Naive thymus-derived CD8-positive, alpha-beta T cell (primary cell): ENCODE results near the gene ALDOB. TPM values are rescaled to one million over a fixed set of nuclear protein-coding genes. Genes with fewer than 3 reads are reported as not detected.

ENCODE experiments used
- ATAC-seq, 2 donors: fragments of 150-1000 bp; cut with Tn5 transposase in 1 of 2; sonication (Bioruptor Pico), chemical (Tn5 transposase) in 1 of 2; 1 replicate in 1 of 2; 2 replicates in 1 of 2; pipeline ENCODE4 v1.10.0; 2021; ENCODE audit warnings: mild to moderate bottlenecking in 2 of 2, moderate library complexity in 2 of 2
- POLR2A ChIA-PET: fragments of 350-600 bp; sonication (Branson Sonifier 250); formaldehyde crosslinking; loops from one replicate; lab custom pipeline; 2021; ENCODE audit warnings: antibody characterized with exemption; lab: Charles Lee
- DNase-seq, 10 donors: peaks; one replicate each; pipeline versions ENCODE4 v3.0.0 to v3.0.0-alpha.2; 2020 to 2022
- H3K27ac Mint-ChIP-seq, 10 donors: one replicate each; pipeline ENCODE4 v1.8.0; 2020 to 2022; ENCODE audit warnings: mild to moderate bottlenecking in 10 of 10, mixed read lengths in 10 of 10, moderate library complexity in 4 of 10, inconsistent platforms in 1 of 10
- H3K27me3 Mint-ChIP-seq, 5 donors: one replicate each; pipeline ENCODE4 v1.8.0; 2021 to 2022; ENCODE audit warnings: mixed read lengths in 5 of 5
- H3K36me3 Mint-ChIP-seq, 3 donors: one replicate each; pipeline ENCODE4 v1.8.0; 2020 to 2022; ENCODE audit warnings: mixed read lengths in 3 of 3, mild to moderate bottlenecking in 2 of 3, inconsistent platforms in 1 of 3
- H3K4me1 Mint-ChIP-seq, 4 donors: one replicate each; pipeline ENCODE4 v1.8.0; 2021 to 2022; ENCODE audit warnings: mixed read lengths in 4 of 4
- H3K4me3 Mint-ChIP-seq, 10 donors: one replicate each; pipeline ENCODE4 v1.8.0; 2020 to 2022; ENCODE audit warnings: mild to moderate bottlenecking in 10 of 10, mixed read lengths in 10 of 10, moderate library complexity in 6 of 10, inconsistent platforms in 1 of 10
- H3K9me3 Mint-ChIP-seq, 9 donors: one replicate each; pipeline ENCODE4 v1.8.0; 2020 to 2022; ENCODE audit warnings: mixed read lengths in 9 of 9, mild to moderate bottlenecking in 3 of 9, inconsistent platforms in 1 of 9, moderate library complexity in 1 of 9
- polyA plus RNA-seq, 3 donors: library from polyadenylated mRNA; unstranded; fragments of 300-500 nt; fragmentation: Illumina TruSeq; gene quantifications; one replicate each; pipeline ENCODE4 v1.2.3, GENCODE V29; 2021
- total RNA-seq, 8 experiments: library from RNA in 2 of 8; stranded (reverse) in 2 of 8; gene quantifications; one replicate each; pipeline ENCODE4 v1.2.3 and lab custom pipeline; 2021 to 2026

The ALDOB gene
- not detected for total RNA-seq
- not detected for polyA plus RNA-seq
- 0 to 0.09 (median 0) reads per million in 6 experiments for total RNA-seq (lab: John Stamatoyannopoulos, UW)

- DNase-seq (no peak), ATAC-seq (no peak)
- POLR2A ChIA-PET = no interaction called here
- Mint-ChIP-seq H3K27ac (no peak within 1 kb of the TSS), H3K4me3 (no peak within 1 kb of the TSS), H3K4me1 (no peaks in the 10 kb centered on the region), H3K9me3 (no peaks in the 10 kb centered on the region), H3K36me3 (no peaks in the 10 kb centered on the region), H3K27me3 (peaks cover 16 to 47% (median 25%) of the 10 kb centered on the region in 5 donors)
These were observed at the start of gene ALDOB for GRCh38 chr9:101435601-101436079. Gene ALDOB, minus strand, starts transcription at chr9:101435774. Its CDS starts 4,887 bp downstream, at chr9:101430887.

- Mint-ChIP-seq H3K36me3 (no peaks in the 10 kb centered on the region), H3K4me1 (peaks cover 3 to 18% (median 6%) of the 10 kb centered on the region in 4 donors), H3K4me3 (no peak overlapping the region), H3K27ac (no peak overlapping the region), H3K9me3 (no peaks in the 10 kb centered on the region), H3K27me3 (peaks cover 28 to 84% (median 52%) of the 10 kb centered on the region in 5 donors)
- ATAC-seq = no peak
- POLR2A ChIA-PET = no interaction called here
- DNase-seq = no peak
These were observed 48.5 kb upstream of the ALDOB start for GRCh38 chr9:101484046-101484445.

DNA sequence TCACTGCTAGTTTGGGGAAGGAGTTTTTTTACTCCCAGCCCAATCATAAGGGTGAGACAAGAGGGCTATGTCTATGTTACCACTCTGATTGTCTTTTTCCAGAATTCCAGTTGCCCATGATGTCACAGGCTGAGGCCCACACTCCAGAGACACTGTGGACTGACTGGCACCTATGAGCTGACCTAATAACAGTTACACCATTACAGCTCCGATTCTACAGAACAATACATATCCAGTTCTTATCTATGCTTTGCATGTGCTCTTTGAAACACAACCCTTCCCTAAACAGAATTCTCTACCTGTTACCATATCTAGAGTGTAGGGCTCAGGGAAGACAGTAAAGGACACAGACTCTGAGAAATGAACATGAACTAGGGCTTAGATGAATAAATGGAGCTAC lies 45.7 kb upstream of the ALDOB start:
- Mint-ChIP-seq H3K4me1 (peaks cover 0 to 6% (median 2%) of the 10 kb centered on the region in 4 donors), H3K36me3 (no peaks in the 10 kb centered on the region), H3K9me3 (no peaks in the 10 kb centered on the region), H3K4me3 (no peak overlapping the region), H3K27ac (peak overlapping the region in 1 of 10 donors; percentile 50), H3K27me3 (peaks cover 20 to 74% (median 42%) of the 10 kb centered on the region in 5 donors)
- POLR2A ChIA-PET = no interaction called here
- DNase-seq (no peak), ATAC-seq (no peak)

- no peaks in the 10 kb centered on the region for H3K9me3 Mint-ChIP-seq
- no peaks in the 10 kb centered on the region for H3K4me1 Mint-ChIP-seq
- POLR2A ChIA-PET = no interaction called here
- H3K27me3 Mint-ChIP-seq = peaks cover 18 to 68% (median 36%) of the 10 kb centered on the region in 5 donors
- DNase-seq = no peak
- H3K36me3 Mint-ChIP-seq = no peaks in the 10 kb centered on the region
- H3K4me3 Mint-ChIP-seq = no peak overlapping the region
- no peak for ATAC-seq
- H3K27ac Mint-ChIP-seq = no peak overlapping the region
These were observed 44.8 kb upstream of the ALDOB start for GRCh38 chr9:101480386-101480785.

DNA sequence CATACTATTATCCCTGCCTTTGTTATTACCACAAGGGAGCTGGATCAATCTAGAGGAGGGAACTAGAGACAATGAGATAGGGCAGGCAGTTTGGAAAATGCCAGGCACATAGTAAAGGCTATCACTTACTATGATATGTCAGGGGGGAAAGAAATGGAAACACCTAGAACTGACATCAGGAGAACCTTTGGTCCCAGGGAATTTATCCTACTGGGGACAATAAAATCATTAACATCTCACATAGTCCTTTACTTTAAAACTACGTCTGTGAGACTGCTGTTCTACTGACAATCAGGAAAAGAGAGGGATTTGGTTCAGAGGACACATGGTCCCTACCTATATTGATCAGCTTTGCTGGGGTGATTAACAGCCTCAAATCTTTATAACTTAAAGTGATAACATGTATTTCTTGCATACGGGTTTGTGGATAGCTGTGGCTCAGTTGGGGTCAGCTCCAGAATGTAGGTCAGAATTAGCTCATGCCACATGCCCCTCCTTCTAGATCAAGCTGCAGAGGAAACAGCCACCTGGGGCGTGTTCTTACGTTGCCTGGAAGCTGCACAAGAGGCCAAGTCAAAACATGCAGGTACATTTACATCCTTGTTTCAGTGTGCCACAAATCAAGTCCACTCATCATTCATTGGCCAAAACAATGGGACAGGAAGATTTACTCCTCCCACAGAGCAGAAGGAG lies 43.9 kb upstream of the ALDOB start:
- ATAC-seq (no peak), DNase-seq (no peak)
- POLR2A ChIA-PET = no interaction called here
- no peaks in the 10 kb centered on the region for H3K36me3 Mint-ChIP-seq
- no peaks in the 10 kb centered on the region for H3K9me3 Mint-ChIP-seq
- H3K4me1 Mint-ChIP-seq = no peaks in the 10 kb centered on the region
- no peak overlapping the region for H3K27ac Mint-ChIP-seq
- no peak overlapping the region for H3K4me3 Mint-ChIP-seq
- H3K27me3 Mint-ChIP-seq = peaks cover 18 to 67% (median 35%) of the 10 kb centered on the region in 5 donors

DNA sequence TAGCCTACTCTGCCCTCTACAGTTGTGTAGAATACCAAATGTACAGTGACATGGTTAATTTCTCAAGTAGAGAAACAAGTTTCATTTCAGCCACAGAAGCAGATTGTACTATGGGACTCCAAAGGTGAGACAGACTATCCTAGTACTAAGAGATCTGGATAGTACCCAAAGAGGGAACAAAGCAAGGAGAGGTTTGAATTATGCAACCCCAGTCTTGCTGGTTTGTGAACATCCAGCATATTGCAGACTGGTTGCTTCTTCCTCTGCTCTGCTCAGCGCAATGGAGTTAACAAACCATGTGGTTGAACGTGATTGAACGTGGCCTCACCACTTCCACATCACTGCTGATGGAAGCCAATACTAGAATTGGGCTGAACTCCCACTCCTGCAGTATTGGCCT lies 43.3 kb upstream of the ALDOB start:
- Mint-ChIP-seq H3K4me1 (no peaks in the 10 kb centered on the region), H3K9me3 (no peaks in the 10 kb centered on the region), H3K36me3 (no peaks in the 10 kb centered on the region), H3K4me3 (no peak overlapping the region), H3K27ac (no peak overlapping the region), H3K27me3 (peaks cover 17 to 62% (median 31%) of the 10 kb centered on the region in 5 donors)
- POLR2A ChIA-PET = no interaction called here
- DNase-seq (no peak), ATAC-seq (no peak)

DNA sequence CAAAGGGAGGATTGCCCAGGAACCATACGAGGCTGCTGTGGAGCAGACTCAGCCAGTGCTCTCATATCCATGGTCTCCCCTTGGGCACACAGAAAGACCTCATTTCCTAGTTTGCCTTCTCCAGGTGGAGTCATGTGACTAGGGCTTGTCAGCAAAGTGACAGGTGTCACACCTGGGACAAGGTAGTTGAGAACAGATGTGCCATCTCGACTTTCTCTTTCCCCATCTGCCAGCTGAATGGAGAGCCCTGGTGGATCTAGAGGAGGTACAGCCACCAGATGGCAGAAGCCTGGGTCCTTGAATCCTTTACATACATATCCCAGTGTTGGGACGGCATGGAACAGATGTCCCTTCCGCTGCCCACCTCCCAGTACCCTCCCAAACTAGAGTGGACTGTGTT lies 42.9 kb upstream of the ALDOB start:
- Mint-ChIP-seq H3K4me3 (no peak overlapping the region), H3K9me3 (no peaks in the 10 kb centered on the region), H3K27ac (no peak overlapping the region), H3K27me3 (peaks cover 21 to 62% (median 33%) of the 10 kb centered on the region in 5 donors), H3K36me3 (no peaks in the 10 kb centered on the region), H3K4me1 (no peaks in the 10 kb centered on the region)
- POLR2A ChIA-PET = no interaction called here
- ATAC-seq = no peak
- DNase-seq = no peak

GRCh38 chr9:101477736-101478135 lies 42.2 kb upstream of the ALDOB start:
- H3K4me1 Mint-ChIP-seq = no peaks in the 10 kb centered on the region
- no peak overlapping the region for H3K4me3 Mint-ChIP-seq
- H3K27ac Mint-ChIP-seq = no peak overlapping the region
- DNase-seq = no peak
- POLR2A ChIA-PET = no interaction called here
- no peak for ATAC-seq
- peaks cover 16 to 65% (median 36%) of the 10 kb centered on the region in 5 donors for H3K27me3 Mint-ChIP-seq
- no peaks in the 10 kb centered on the region for H3K9me3 Mint-ChIP-seq
- H3K36me3 Mint-ChIP-seq = no peaks in the 10 kb centered on the region

DNA sequence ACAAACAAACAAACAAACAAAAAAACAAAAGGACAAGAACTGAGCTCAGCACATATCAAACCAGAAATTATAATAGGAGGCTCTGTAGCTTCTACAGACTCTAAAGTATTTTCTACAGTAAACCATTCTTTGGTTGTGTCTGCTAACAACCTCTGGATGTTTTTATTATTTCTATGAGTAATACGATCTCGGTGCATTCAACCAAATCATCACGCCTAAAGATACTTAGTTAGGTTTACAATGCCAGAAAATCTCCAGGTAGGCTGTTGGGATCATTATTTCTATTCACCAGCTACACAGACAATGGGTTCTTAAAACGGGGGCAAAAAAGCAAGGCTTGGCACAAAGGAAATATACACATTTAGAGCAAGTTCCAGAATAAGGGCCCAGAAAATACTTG lies 41.6 kb upstream of the ALDOB start:
- Mint-ChIP-seq H3K27me3 (peaks cover 14 to 65% (median 34%) of the 10 kb centered on the region in 5 donors), H3K27ac (no peak overlapping the region), H3K36me3 (no peaks in the 10 kb centered on the region), H3K4me3 (no peak overlapping the region), H3K4me1 (no peaks in the 10 kb centered on the region), H3K9me3 (no peaks in the 10 kb centered on the region)
- ATAC-seq (no peak), DNase-seq (no peak)
- POLR2A ChIA-PET = no interaction called here

DNA sequence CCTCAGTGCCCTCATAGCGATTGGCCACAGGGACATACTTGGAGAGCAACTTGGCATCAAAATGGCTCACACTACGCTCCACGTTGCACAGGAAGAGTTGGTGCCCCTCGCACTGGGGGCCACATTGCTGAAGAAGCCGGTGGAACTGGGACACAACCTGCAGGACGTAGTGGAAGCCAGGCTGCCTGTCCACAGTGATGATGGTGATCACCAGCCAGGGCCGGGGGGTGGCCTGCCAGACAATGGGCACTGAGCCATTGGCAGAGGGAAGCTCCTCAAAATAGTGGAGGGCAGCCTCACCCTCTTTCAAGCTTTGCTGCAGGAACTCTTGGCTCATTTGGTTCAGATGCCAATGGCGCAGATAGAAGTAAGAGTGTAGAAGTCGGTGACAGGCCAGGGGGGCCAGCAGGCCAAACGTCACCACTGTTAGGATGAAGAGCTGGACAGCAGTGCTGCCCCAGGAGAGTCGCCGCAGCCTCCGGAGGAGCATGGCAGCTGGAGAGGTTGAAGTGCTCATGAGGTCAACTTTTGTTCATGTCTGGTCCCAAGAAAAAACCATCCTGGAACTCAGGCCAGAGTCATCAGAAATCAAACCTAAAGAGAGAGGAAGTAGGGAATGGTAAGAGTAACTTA lies 41.1 kb upstream of the ALDOB start:
- Mint-ChIP-seq H3K4me1 (no peaks in the 10 kb centered on the region), H3K9me3 (no peaks in the 10 kb centered on the region), H3K4me3 (no peak overlapping the region), H3K27ac (peak overlapping the region in 1 of 10 donors; percentile 54), H3K36me3 (no peaks in the 10 kb centered on the region), H3K27me3 (peaks cover 15 to 65% (median 33%) of the 10 kb centered on the region in 5 donors)
- no peak for DNase-seq
- no peak for ATAC-seq
- POLR2A ChIA-PET = no interaction called here

- Mint-ChIP-seq H3K27me3 (peaks cover 16 to 49% (median 31%) of the 10 kb centered on the region in 5 donors), H3K4me3 (no peak overlapping the region), H3K4me1 (no peaks in the 10 kb centered on the region), H3K9me3 (no peaks in the 10 kb centered on the region), H3K36me3 (no peaks in the 10 kb centered on the region), H3K27ac (no peak overlapping the region)
- POLR2A ChIA-PET = no interaction called here
- ATAC-seq = no peak
- DNase-seq = no peak
These were observed 37.3 kb upstream of the ALDOB start for GRCh38 chr9:101472891-101473290.

- Mint-ChIP-seq H3K4me1 (no peaks in the 10 kb centered on the region), H3K27me3 (peaks cover 17 to 43% (median 23%) of the 10 kb centered on the region in 5 donors), H3K4me3 (no peak overlapping the region), H3K36me3 (no peaks in the 10 kb centered on the region), H3K9me3 (no peaks in the 10 kb centered on the region), H3K27ac (no peak overlapping the region)
- no peak for DNase-seq
- POLR2A ChIA-PET = no interaction called here
- ATAC-seq = no peak
These were observed 35.4 kb upstream of the ALDOB start for GRCh38 chr9:101470929-101471328.

DNA sequence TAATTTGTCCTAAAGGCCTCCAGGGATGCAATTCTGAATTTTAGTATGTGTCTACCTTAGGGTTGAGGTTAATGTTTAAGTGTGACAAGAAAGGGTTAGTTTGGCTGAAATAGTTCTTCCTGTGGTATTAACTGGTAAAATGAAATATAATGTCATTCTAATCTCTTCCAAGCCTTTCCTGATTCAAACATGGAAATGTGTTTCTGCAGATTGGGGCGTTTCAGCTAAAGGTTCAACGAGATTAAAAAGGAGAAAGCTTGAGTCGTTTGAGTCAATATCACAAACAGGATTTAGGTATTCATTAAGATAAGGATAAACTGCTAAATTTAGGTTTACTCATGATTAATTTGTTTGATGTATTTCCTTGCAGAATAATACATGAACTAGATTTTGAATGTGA lies 34.4 kb upstream of the ALDOB start:
- no peak overlapping the region for H3K4me3 Mint-ChIP-seq
- H3K27me3 Mint-ChIP-seq = peaks cover 16 to 47% (median 25%) of the 10 kb centered on the region in 5 donors
- POLR2A ChIA-PET = no interaction called here
- no peaks in the 10 kb centered on the region for H3K4me1 Mint-ChIP-seq
- H3K27ac Mint-ChIP-seq = no peak overlapping the region
- H3K9me3 Mint-ChIP-seq = no peaks in the 10 kb centered on the region
- H3K36me3 Mint-ChIP-seq = no peaks in the 10 kb centered on the region
- ATAC-seq = no peak
- no peak for DNase-seq
